Endothelial cell of umbilical vein (primary cell): ENCODE results near the gene PDE7B. TPM values are rescaled to one million over a fixed set of nuclear protein-coding genes. Genes with fewer than 3 reads are reported as not detected.

Experiments used
- BruUV-seq: library from RNA; stranded (reverse); fragments of 400-500 nt; replicated peaks from 2 replicates; lab custom pipeline; 2021; lab: Mats Ljungman, UMichigan
- CTCF ChIA-PET: fragments of 300-600, 350-600 bp; sonication (Branson Sonifier 250); formaldehyde crosslinking; loops from one replicate; lab custom pipeline; 2021; ENCODE audit warnings: antibody characterized with exemption, inconsistent platforms; lab: Charles Lee
- POLR2A ChIA-PET: fragments of 300-600, 350-600 bp; sonication (Branson Sonifier 250); formaldehyde crosslinking; loops from one replicate; lab custom pipeline; 2021; ENCODE audit warnings: antibody characterized with exemption, inconsistent platforms; lab: Charles Lee
- DNase-seq: peaks from one replicate; pipeline ENCODE4 v3.0.0-alpha.2; 2011; ENCODE audit warnings: low read depth, low spot score
- FAIRE-seq: peaks from 2 replicates; lab custom pipeline; 2011; peaks lifted over from hg19 to GRCh38; lab: Jason Lieb, UNC
- H2AFZ ChIP-seq: 2 replicates; pipeline ENCODE4 v1.6.0; 2012; ENCODE audit warnings: low read depth, low read length, control low read depth, inconsistent platforms
- H3K27ac ChIP-seq: 2 replicates; pipeline ENCODE4 v1.5.1; 2011; ENCODE audit warnings: low read depth, mild to moderate bottlenecking, control low read depth, low read length, moderate library complexity; ENCODE audit not compliant: insufficient read depth
- H3K27me3 ChIP-seq, 2 experiments: 2 replicates each; pipeline versions ENCODE4 v1.6.0 to v1.6.1; 2011; ENCODE audit warnings: low read length in 2 of 2, mixed read lengths in 1 of 2; ENCODE audit not compliant: control insufficient read depth in 2 of 2, insufficient read depth in 2 of 2
- H3K36me3 ChIP-seq, 2 experiments: 2 replicates in 1 of 2; 3 replicates in 1 of 2; pipeline ENCODE4 v1.5.1; 2011; ENCODE audit warnings: low read length in 2 of 2, mild to moderate bottlenecking in 1 of 2, moderate library complexity in 1 of 2; ENCODE audit not compliant: control insufficient read depth in 2 of 2, insufficient read depth in 2 of 2; ENCODE audit errors: extremely low read depth in 1 of 2
- H3K4me1 ChIP-seq: 3 replicates; pipeline ENCODE4 v1.5.1; 2011; ENCODE audit warnings: mild to moderate bottlenecking, low read length; ENCODE audit not compliant: control insufficient read depth, insufficient read depth; ENCODE audit errors: extremely low read depth
- H3K4me2 ChIP-seq: 2 replicates; pipeline ENCODE4 v1.6.1; 2011; ENCODE audit warnings: low read length, control low read depth, mixed read lengths; ENCODE audit not compliant: insufficient read depth
- H3K4me3 ChIP-seq, 3 experiments: fragments of 200-600 bp in 1 of 3; sonication (generic), shearing (Covaris generic) in 1 of 3; replicated peaks in 1 of 3; 2 replicates each; pipeline ENCODE4 v1.5.1; 2011 to 2016; ENCODE audit warnings: control low read depth in 3 of 3, low read length in 3 of 3, mild to moderate bottlenecking in 2 of 3, inconsistent platforms in 1 of 3, low read depth in 1 of 3, moderate library complexity in 1 of 3; ENCODE audit not compliant: insufficient read depth in 1 of 3
- H3K79me2 ChIP-seq: 2 replicates; pipeline ENCODE4 v1.6.0; 2012; ENCODE audit warnings: low read length, inconsistent platforms; ENCODE audit not compliant: control insufficient read depth, insufficient read depth
- H3K9ac ChIP-seq: replicated peaks from 2 replicates; pipeline ENCODE3; 2011; ENCODE audit warnings: low read length, control low read depth; ENCODE audit not compliant: insufficient read depth; ENCODE audit errors: extremely low read depth
- H3K9me1 ChIP-seq: replicated peaks from 3 replicates; pipeline ENCODE4 v1.6.0; 2011; ENCODE audit warnings: mild to moderate bottlenecking, low read length; ENCODE audit not compliant: control insufficient read depth, insufficient read depth; ENCODE audit errors: extremely low read depth
- H3K9me3 ChIP-seq: replicated peaks from 2 replicates; pipeline ENCODE4 v1.5.1; 2012; ENCODE audit warnings: low read length, inconsistent platforms; ENCODE audit not compliant: control insufficient read depth, insufficient read depth
- H4K20me1 ChIP-seq: replicated peaks from 2 replicates; pipeline ENCODE3; 2011; ENCODE audit warnings: mild to moderate bottlenecking, low read length; ENCODE audit not compliant: control insufficient read depth, insufficient read depth; ENCODE audit errors: extremely low read depth
- CTCF ChIP-seq, 2 donors: IDR thresholded peaks; 1 replicate in 1 of 2; 2 replicates in 1 of 2; pipeline ENCODE4 v1.5.1; 2011; ENCODE audit warnings: low read length in 2 of 2, mild to moderate bottlenecking in 2 of 2, moderate library complexity in 2 of 2, control low read depth in 1 of 2, inconsistent platforms in 1 of 2, low read depth in 1 of 2; ENCODE audit not compliant: insufficient read depth in 1 of 2; ENCODE audit errors: extremely low read depth in 1 of 2
- EZH2 ChIP-seq: IDR thresholded peaks from 2 replicates; pipeline ENCODE4 v1.6.1; 2012; ENCODE audit warnings: borderline replicate concordance, low read depth, mild to moderate bottlenecking, moderate library complexity, low read length, inconsistent platforms; ENCODE audit not compliant: severe bottlenecking
- FOS ChIP-seq: IDR thresholded peaks from 2 replicates; pipeline ENCODE4 v1.6.1; 2011; ENCODE audit warnings: mild to moderate bottlenecking, low read length, moderate library complexity, borderline replicate concordance; ENCODE audit not compliant: insufficient read depth
- GATA2 ChIP-seq: IDR thresholded peaks from 2 replicates; pipeline ENCODE4 v1.7.0; 2011; ENCODE audit warnings: low read depth, mild to moderate bottlenecking, moderate library complexity, mixed read lengths, low read length; ENCODE audit not compliant: insufficient read length, insufficient read depth
- JUN ChIP-seq: IDR thresholded peaks from 2 replicates; pipeline ENCODE4 v1.6.1; 2011; ENCODE audit warnings: borderline replicate concordance, low read depth; ENCODE audit not compliant: insufficient read length, insufficient read depth
- MAX ChIP-seq: IDR thresholded peaks from 2 replicates; pipeline ENCODE4 v1.6.1; 2011; ENCODE audit not compliant: insufficient read depth, insufficient read length
- MYC ChIP-seq: IDR thresholded peaks from one replicate; pipeline ENCODE4 v1.6.1; 2011; ENCODE audit warnings: mild to moderate bottlenecking, low read depth, low read length
- POLR2A ChIP-seq: IDR thresholded peaks from 2 replicates; pipeline ENCODE4 v1.6.1; 2012; ENCODE audit warnings: low read depth, mild to moderate bottlenecking, control low read depth, low read length
- POLR2AphosphoS5 ChIP-seq: IDR thresholded peaks from 2 replicates; pipeline ENCODE4 v1.6.1; 2012; ENCODE audit warnings: low read depth, mild to moderate bottlenecking, control low read depth, low read length, moderate library complexity; ENCODE audit not compliant: insufficient read depth
- dilution Hi-C: fragments of 300-500 bp; cut with MboI; formaldehyde crosslinking; loops from one replicate; pipeline ENCODE4 v1.15.0; 2019; ENCODE audit warnings: low sequenced_read_pairs; ENCODE audit not compliant: extremely low pct_ligation_motif_present
- intact Hi-C: fragments of 100-400 bp; cut with micrococcal nuclease; formaldehyde crosslinking; loops from one replicate; pipeline ENCODE4 v1.10.0; 2022
- polyA plus RNA-seq, 4 experiments: library from polyadenylated mRNA; depleted of rRNA in 3 of 4; stranded (reverse) in 3 of 4; unstranded in 1 of 4; fragments of >200 nt; gene quantifications; 2 replicates each; pipeline versions ENCODE4 v1.2.1 to v1.2.3, GENCODE V29; 2011 to 2012; ENCODE audit warnings: missing spikeins in 1 of 4
- total RNA-seq: library from RNA; stranded (reverse); gene quantifications from 2 replicates; pipeline ENCODE4 v1.2.3, GENCODE V29; 2021

Gene PDE7B
- total and polyA plus RNA-seq, 2 donors (not counting 3 experiments of a cell fraction or from before 2014, with no cell fraction given) = 20.6 to 25.1 TPM

DNA sequence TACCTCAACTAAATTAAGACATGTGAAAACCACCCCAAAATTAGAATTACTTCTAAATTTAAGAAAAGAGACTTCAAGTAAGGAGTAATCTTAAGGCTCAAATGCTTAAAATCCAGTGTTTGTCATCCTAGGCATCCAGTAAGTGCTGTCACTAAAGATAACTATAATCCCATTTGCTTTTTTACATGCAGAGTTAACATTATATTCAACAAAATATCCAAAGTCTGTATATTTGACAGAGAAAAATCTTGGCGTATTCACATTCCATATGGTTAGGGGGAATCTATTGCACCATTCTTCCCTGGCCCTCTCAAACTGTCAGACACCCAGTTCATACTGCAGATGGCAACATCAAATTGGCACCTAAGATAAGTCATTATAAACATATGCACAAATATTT is 381.2 kb downstream of the PDE7B start:
- CTCF ChIA-PET = interaction anchor here (1.0 kb wide), 1 partner anchor 323 kb away, joined by 3 read pairs; no protein-coding TSS in a partner anchor
- Histone ChIP-seq H3K4me3 (no peak overlapping the region), H3K4me2 (no peak overlapping the region), H3K79me2 (no peaks in the 10 kb centered on the region), H3K36me3 (no peaks in the 10 kb centered on the region), H3K9me3 (no peaks in the 10 kb centered on the region), H2AFZ (no peak overlapping the region), H3K27ac (no peak overlapping the region), H3K9me1 (no peaks in the 10 kb centered on the region), H3K27me3 (no peaks in the 10 kb centered on the region), H3K9ac (no peak overlapping the region), H4K20me1 (no peaks in the 10 kb centered on the region), H3K4me1 (peaks cover 3% of the 10 kb centered on the region)
- intact Hi-C loops = no loop called here
- no TSS peak for BruUV-seq
- FAIRE-seq (no peak), DNase-seq (no peak)
- POLR2A ChIA-PET = no interaction called here
- dilution Hi-C loops = no loop called here
- no peak for TF ChIP-seq MAX
- TF ChIP-seq JUN = no peak
- no peak for TF ChIP-seq EZH2
- no peak for TF ChIP-seq GATA2
- no peak for TF ChIP-seq POLR2AphosphoS5

DNA sequence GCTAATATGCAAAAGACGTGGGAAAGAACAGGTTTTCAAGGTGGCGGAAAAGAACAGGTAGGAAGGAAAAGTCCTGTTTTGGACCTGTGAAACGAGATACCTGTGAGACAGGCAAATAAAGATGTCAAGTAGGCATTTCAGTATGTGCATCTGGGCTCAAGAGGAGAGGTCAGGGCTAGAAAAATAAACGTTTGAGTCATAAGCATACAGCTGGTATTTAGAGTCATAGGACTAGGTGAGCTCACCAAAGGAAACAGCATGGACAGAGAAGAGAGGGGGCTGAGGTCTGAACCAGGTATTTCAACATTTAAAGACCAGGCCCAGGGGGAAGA is 383.7 kb downstream of the PDE7B start:
- Histone ChIP-seq H3K9ac (no peak overlapping the region), H4K20me1 (no peaks in the 10 kb centered on the region), H3K79me2 (no peaks in the 10 kb centered on the region), H3K27ac (no peak overlapping the region), H3K36me3 (peaks cover 0 to 4% of the 10 kb centered on the region in 2 experiments), H3K9me1 (no peaks in the 10 kb centered on the region), H2AFZ (no peak overlapping the region), H3K4me2 (no peak overlapping the region), H3K4me3 (no peak overlapping the region), H3K27me3 (no peaks in the 10 kb centered on the region), H3K9me3 (no peaks in the 10 kb centered on the region), H3K4me1 (peaks cover 3% of the 10 kb centered on the region)
- DNase-seq (peak; percentile 24), FAIRE-seq (no peak)
- no TSS peak for BruUV-seq
- no peak for TF ChIP-seq CTCF (IDR thresholded peaks at IDR 0.05; ENCODE audit: extremely low read depth in 1 of 2, insufficient read depth in 1 of 2, low read depth in 1 of 2, low read length in 2 of 2)
- no peak for TF ChIP-seq EZH2
- no peak for TF ChIP-seq POLR2A
- TF ChIP-seq GATA2 = no peak
- TF ChIP-seq FOS = no peak
- no peak for TF ChIP-seq MYC
- TF ChIP-seq MAX = no peak
- TF ChIP-seq POLR2AphosphoS5 = no peak
- no peak for TF ChIP-seq JUN
- CTCF ChIA-PET = interaction anchor here (1.0 to 1.3 kb wide), 2 partner anchors 9 to 81 kb away, joined by 3 to 9 read pairs; no protein-coding TSS in a partner anchor
- POLR2A ChIA-PET = no interaction called here
- intact Hi-C loops (no loop called here), dilution Hi-C loops (no loop called here)
